Stimulated activated effector memory CD8-positive, alpha-beta T cell treated with anti-CD3 and anti-CD28 coated beads, Interleukin-12 subunit alpha, Interleukin-12 subunit beta, amount 100 ng/mL, for 72 hours (primary cell): ENCODE results near the gene TXNIP.

ENCODE experiments used
- ATAC-seq: fragments of 150-1000 bp; cut with Tn5 transposase; 2 replicates; pipeline ENCODE4 v1.10.0; 2021
- DNase-seq, 2 donors: peaks; one replicate each; pipeline ENCODE4 v3.0.0; 2021 to 2022; ENCODE audit warnings: low spot score in 2 of 2
- H3K27ac Mint-ChIP-seq: one replicate; pipeline ENCODE4 v1.8.0; 2022; ENCODE audit warnings: mild to moderate bottlenecking, mixed read lengths
- H3K36me3 Mint-ChIP-seq: one replicate; pipeline ENCODE4 v1.8.0; 2022; ENCODE audit warnings: mild to moderate bottlenecking, mixed read lengths
- H3K4me1 Mint-ChIP-seq: one replicate; pipeline ENCODE4 v1.8.0; 2022; ENCODE audit warnings: mixed read lengths
- H3K4me3 Mint-ChIP-seq: one replicate; pipeline ENCODE4 v1.8.0; 2022; ENCODE audit warnings: mild to moderate bottlenecking, mixed read lengths
- H3K9me3 Mint-ChIP-seq: one replicate; pipeline ENCODE4 v1.8.0; 2022; ENCODE audit warnings: mixed read lengths

TXNIP gene

DNA sequence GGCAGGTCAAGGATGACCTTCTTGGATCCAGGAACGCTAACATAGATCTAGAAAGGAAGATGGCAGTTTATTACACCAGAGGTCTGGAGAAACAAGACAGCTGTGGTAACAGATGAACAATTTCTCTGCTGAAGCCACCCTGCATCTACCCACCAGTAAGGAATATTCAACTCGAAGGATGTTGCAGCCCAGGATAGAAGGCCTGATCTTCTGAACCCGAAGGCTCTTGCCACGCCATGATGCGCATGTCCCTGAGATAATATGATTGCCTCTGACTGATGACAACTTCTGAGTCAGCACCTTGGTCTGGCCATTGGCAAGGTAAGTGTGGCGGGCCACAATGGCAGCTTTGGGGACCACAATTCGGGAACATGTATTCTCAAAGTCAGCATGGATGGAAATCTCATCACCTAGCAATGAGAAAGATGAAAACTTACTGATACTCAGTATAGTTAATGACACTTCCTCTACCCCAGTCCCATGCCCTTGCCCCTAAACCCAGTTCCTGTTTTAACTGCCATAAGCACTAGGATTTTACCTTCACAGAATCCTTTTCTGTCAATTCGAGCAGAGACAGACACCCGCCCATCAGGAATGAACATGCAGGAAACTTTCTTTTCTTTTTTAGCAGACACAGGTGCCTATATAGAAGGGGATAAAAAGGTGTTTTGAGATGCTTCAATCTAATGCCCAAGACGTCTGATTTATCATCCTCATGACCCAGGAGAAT is 1.8 kb downstream of the TXNIP start:
- Mint-ChIP-seq H3K36me3 (peaks cover 66% of the 10 kb centered on the region), H3K9me3 (no peaks in the 10 kb centered on the region), H3K27ac (peak overlapping the region; percentile 97), H3K4me1 (peaks cover 73% of the 10 kb centered on the region), H3K4me3 (peak overlapping the region; percentile 94)
- DNase-seq (no peak), ATAC-seq (peak; percentile 58)

DNA sequence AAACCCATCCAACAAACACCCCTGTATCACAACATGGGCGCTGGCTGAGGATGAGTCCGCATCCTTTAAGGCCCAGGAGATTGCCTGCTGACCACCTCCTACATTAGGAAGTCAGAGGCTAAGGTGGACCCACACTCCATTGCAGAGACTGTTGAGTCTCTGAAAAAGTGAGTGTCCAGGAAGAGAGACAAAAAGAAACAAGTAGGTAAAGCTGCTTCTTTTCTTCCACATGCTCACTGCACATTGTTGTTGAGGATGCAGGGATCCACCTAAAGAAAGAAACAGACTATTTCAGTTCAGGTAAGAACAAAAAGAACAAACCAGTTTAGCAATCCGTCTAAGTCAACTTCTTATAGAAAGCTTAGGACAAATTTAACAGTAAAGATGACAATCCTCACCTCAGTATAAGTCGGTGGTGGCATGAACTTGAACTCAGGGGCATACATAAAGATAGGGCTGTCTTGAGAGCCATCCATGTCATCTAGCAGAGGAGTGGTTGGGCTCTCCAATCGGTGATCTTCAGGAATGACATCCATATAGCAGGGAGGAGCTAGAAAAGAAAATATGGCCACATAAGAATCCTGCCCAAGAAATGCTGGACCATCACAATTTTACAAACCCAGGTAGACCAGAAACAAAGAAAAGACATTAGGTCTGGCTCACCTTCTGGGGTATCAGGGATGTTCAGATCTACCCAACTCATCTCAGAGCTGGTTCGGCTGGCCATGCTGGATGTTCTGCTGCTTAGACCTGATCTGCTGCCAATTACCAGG is 2.6 kb downstream of the TXNIP start:
- Mint-ChIP-seq H3K4me1 (peaks cover 66% of the 10 kb centered on the region), H3K36me3 (peaks cover 66% of the 10 kb centered on the region), H3K27ac (peak overlapping the region; percentile 97), H3K9me3 (no peaks in the 10 kb centered on the region), H3K4me3 (peak overlapping the region; percentile 94)
- ATAC-seq (no peak), DNase-seq (no peak)

DNA sequence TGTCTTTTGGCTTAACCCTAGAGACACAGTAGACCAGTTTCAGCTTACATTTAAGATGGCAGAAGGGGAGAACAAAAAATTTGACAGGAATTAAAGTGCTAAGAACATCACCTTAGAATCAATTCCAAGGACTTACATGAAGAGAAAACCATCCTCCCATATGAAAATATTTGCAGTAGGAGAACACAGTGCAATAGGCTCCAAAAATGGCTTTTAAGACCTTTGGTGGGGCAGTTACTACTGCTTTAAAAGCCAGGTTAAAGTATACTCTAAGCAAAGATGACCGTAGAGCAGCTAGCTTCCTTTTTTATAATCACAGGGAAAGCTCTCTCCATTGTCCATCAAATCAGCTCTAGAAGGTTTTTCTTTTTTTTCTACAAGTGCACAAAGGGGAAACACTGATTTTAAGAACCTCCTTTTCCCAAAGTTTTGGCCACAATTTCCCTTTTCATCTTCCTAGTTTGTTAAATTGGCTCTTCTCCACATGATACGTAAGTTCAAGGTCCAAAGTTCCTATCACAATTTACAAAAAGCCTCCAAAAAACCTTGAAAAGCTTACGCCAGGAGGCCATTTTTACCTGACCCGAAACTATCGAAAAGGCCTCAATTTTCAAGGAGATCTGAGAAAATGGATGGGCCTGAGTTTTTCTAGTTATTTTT is 3.3 kb downstream of the TXNIP start:
- ATAC-seq (no peak), DNase-seq (no peak)
- peaks cover 3% of the 10 kb centered on the region for H3K9me3 Mint-ChIP-seq
- H3K27ac Mint-ChIP-seq = peak overlapping the region; percentile 97
- H3K4me1 Mint-ChIP-seq = peaks cover 60% of the 10 kb centered on the region
- H3K36me3 Mint-ChIP-seq = peaks cover 66% of the 10 kb centered on the region
- H3K4me3 Mint-ChIP-seq = peak overlapping the region; percentile 94

DNA sequence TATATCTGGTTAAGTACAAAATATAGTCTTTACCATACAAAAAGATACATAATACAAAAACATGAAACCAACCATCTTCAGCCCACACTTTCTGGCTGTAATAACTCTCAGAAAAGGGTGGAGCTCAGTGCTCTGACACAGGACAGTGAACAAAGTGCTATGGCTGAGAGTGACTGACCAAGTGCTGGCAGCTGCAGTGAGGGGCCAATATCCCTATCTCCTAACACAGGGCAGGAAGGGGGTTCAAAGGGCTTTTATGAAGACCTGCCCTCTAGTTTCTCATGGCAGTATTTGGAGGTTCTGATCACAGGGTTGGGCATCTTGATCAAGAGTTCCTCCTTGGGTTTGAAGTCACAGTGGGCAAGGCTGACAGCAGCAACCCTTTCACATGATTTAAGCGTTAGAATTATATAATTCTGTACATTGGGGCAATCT is 3.9 kb downstream of the TXNIP start:
- ATAC-seq (no peak), DNase-seq (no peak)
- peak overlapping the region; percentile 97 for H3K27ac Mint-ChIP-seq
- peaks cover 65% of the 10 kb centered on the region for H3K36me3 Mint-ChIP-seq
- H3K9me3 Mint-ChIP-seq = peaks cover 3% of the 10 kb centered on the region
- H3K4me3 Mint-ChIP-seq = peak overlapping the region; percentile 94
- H3K4me1 Mint-ChIP-seq = peaks cover 59% of the 10 kb centered on the region

DNA sequence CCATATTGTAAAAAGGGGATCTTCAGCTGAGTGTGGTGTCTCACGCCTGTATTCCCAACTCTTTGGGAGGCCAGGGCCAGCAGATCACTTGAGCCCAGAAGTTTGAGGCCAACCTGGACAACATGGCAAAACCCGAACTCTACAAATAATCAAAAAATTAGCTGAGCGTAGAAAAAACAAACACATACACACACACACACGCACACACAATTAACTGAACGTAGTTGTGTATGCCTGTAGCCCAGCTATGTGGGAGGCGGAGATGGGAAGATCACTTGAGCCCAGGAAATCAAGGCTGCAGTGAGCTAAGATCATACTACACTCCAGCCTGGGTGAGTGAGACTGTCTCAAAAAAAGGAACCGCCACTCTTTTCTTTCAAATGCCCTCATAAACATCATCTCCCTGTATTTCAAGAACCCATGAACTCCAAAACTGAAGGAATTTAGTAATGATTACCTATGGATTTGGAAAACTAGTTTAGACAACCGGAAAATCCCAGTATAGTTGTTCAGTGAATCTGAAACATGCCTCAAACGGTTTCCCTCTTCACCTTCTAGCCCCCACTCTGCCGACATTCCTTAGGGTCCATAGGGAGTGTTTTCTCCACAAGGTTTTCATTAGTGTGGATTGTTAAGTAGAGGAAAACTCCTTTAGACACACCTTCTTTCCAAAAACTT is 4.5 kb downstream of the TXNIP start:
- H3K4me3 Mint-ChIP-seq = peak overlapping the region; percentile 94
- H3K9me3 Mint-ChIP-seq = peaks cover 3% of the 10 kb centered on the region
- ATAC-seq (no peak), DNase-seq (no peak)
- peaks cover 56% of the 10 kb centered on the region for H3K4me1 Mint-ChIP-seq
- peak overlapping the region; percentile 97 for H3K27ac Mint-ChIP-seq
- peaks cover 59% of the 10 kb centered on the region for H3K36me3 Mint-ChIP-seq

DNA sequence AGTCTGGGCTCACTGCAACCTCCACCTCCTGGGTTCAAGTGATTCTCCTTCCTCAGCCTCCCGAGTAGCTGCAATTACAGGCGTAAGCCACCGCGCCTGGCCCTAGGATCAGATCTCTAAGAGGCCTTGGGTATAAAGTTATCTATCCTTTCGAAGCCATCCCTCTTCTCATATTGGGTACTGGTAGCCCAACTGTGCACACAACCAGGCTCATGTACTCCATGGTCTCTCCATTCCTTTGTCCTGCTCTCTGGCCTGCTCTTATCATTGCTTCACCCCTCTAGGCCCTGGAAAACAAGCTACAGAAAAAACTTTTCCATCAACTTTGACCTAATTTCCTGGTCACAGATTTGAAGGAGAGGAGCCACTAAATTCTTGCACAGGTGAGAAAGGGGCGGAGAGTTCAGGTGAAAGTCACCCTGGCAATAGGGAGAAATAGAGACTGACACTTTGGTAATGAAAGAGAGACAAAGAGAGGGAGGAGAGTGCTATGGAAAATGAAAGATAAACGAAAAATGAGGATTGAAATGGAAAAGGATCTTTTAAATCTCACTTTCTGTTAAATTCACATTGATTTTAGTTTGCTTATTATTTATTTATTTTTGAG is 6.0 kb downstream of the TXNIP start:
- peak overlapping the region; percentile 7 for H3K27ac Mint-ChIP-seq
- H3K4me3 Mint-ChIP-seq = no peak overlapping the region
- no peak for DNase-seq
- no peak for ATAC-seq
- peaks cover 3% of the 10 kb centered on the region for H3K9me3 Mint-ChIP-seq
- peaks cover 59% of the 10 kb centered on the region for H3K4me1 Mint-ChIP-seq
- H3K36me3 Mint-ChIP-seq = peaks cover 44% of the 10 kb centered on the region

DNA sequence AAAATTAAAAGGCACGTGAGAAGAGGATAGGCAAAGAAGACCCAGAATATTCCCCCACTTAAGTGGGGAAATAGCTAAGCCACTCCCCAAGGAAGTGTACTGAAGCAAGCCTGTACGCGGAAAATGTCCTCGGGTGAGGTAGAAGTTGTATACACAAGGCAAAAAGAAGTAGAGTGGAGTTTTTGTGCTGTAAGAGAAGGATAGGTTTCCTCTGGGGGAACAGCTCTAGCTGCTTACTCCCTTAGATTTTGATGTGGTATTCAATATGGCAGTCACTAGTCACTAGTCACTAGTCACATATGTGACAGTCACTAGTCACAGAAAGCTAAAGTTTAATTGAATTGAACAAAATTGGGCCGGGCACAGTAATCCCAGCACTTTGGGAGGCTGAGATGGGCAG is 7.6 kb downstream of the TXNIP start:
- Mint-ChIP-seq H3K4me1 (peaks cover 62% of the 10 kb centered on the region), H3K27ac (peak overlapping the region; percentile 71), H3K4me3 (no peak overlapping the region), H3K36me3 (peaks cover 28% of the 10 kb centered on the region), H3K9me3 (peaks cover 3% of the 10 kb centered on the region)
- DNase-seq (no peak), ATAC-seq (no peak)

DNA sequence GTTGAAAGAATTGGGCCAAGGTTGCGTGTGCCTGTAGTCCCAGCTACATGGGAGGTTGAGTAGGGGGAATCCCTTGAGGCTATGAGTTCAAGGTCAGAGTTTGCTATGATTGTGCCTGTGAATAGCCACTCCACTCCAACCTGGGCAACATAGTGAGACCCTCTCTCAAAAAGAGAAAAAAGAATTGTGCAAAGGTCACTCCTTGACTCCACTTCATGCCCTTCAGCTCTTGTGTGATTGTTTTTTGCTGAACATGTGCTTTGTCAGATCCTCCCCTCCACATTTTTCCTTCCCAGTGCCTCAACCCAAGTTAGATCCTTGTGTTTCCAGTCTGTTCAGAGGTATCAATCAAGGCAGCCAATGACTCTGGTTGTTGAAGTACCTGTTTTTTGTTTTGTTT is 8.5 kb downstream of the TXNIP start:
- peaks cover 3% of the 10 kb centered on the region for H3K9me3 Mint-ChIP-seq
- no peak for DNase-seq
- no peak overlapping the region for H3K4me3 Mint-ChIP-seq
- H3K4me1 Mint-ChIP-seq = peaks cover 62% of the 10 kb centered on the region
- no peak for ATAC-seq
- peaks cover 20% of the 10 kb centered on the region for H3K36me3 Mint-ChIP-seq
- H3K27ac Mint-ChIP-seq = peak overlapping the region; percentile 71

DNA sequence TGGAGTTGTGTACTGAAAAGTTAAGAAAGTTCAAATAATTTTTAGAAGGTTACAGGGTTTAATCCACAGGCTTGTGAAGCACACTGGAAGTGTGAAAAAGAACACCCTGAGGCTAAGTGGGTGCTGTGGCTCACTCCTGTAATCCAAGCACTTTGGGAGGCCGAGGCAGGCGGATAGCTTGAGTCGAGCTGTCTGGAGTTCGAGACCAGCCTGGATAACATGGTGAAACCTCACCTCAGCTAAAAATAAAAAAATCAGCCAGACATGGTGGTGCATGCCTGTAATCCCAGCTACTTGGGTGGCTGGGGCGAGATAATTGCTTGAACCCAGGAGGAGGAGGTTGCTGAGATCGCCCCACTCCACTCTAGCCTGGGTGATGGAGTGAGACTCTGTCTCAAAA is 9.8 kb downstream of the TXNIP start:
- Mint-ChIP-seq H3K27ac (no peak overlapping the region), H3K4me1 (peaks cover 62% of the 10 kb centered on the region), H3K4me3 (no peak overlapping the region), H3K9me3 (peaks cover 3% of the 10 kb centered on the region), H3K36me3 (peaks cover 6% of the 10 kb centered on the region)
- ATAC-seq (no peak), DNase-seq (no peak)

DNA sequence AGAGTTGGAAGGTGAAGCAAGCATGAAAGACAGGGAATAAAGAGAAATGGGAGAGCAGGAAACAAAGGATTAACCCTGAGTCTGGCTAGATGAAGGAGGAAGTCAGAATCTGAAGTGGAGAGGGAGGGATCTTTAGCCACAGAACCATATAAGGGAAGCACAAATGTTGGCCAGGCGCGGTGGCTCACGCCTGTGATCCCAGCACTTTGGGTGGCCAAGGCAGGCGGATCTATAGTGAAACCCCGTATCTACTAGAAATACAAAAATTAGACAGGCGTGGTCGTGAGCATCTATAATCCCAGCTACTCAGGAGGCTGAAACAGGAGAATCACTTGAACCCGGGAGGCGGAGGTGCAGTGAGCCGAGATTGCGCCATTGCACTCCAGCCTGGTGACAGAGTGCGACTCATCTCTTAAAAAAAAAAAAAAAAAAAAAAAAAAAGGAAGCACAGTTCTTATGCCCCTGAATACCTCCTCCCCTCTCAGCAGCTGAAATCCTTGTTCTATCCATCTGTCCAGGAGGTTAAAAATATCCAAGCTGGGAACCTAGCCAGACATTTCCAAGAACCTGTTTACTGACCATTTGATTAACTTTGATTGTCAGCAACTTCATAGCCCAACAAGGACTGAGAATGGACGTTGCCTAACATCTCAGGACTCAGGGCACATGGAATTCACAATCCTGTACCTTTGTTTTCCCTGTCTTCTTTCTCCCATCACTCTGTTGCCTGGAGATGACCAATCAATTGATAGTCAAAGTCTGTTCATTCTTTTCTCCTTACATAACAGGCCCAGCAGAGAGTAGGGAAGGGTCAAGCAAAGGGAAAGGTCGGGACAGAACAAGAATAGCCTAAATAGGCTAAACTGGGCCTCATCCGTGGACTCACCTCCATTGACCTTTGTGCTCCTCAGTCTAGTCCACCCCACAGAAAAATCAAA is 10.6 kb downstream of the TXNIP start:
- peaks cover 3% of the 10 kb centered on the region for H3K9me3 Mint-ChIP-seq
- H3K4me3 Mint-ChIP-seq = peak overlapping the region; percentile 49
- peaks cover 61% of the 10 kb centered on the region for H3K4me1 Mint-ChIP-seq
- H3K36me3 Mint-ChIP-seq = no peaks in the 10 kb centered on the region
- ATAC-seq (no peak), DNase-seq (no peak)
- no peak overlapping the region for H3K27ac Mint-ChIP-seq

DNA sequence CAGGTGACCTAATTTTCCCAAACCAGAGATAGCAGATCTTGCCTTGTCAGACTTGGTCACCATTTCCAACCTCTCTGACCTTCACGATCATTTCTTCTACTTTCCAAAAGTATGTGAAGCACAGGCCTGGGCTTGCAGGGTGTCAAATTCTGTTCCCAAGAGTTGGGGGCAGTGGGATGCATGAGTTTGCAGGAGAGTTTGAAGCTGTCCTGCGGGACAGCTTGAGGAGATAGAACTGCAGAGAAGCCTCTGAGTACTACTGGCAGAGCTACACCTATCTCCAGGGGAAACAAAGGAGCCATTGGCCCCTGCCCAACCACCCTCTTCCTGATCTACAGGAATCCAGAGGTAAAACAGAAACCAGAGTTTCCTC is 11.3 kb downstream of the TXNIP start:
- no peak for DNase-seq
- peaks cover 61% of the 10 kb centered on the region for H3K4me1 Mint-ChIP-seq
- no peaks in the 10 kb centered on the region for H3K36me3 Mint-ChIP-seq
- H3K9me3 Mint-ChIP-seq = peaks cover 3% of the 10 kb centered on the region
- H3K4me3 Mint-ChIP-seq = peak overlapping the region; percentile 49
- no peak for ATAC-seq
- H3K27ac Mint-ChIP-seq = no peak overlapping the region

DNA sequence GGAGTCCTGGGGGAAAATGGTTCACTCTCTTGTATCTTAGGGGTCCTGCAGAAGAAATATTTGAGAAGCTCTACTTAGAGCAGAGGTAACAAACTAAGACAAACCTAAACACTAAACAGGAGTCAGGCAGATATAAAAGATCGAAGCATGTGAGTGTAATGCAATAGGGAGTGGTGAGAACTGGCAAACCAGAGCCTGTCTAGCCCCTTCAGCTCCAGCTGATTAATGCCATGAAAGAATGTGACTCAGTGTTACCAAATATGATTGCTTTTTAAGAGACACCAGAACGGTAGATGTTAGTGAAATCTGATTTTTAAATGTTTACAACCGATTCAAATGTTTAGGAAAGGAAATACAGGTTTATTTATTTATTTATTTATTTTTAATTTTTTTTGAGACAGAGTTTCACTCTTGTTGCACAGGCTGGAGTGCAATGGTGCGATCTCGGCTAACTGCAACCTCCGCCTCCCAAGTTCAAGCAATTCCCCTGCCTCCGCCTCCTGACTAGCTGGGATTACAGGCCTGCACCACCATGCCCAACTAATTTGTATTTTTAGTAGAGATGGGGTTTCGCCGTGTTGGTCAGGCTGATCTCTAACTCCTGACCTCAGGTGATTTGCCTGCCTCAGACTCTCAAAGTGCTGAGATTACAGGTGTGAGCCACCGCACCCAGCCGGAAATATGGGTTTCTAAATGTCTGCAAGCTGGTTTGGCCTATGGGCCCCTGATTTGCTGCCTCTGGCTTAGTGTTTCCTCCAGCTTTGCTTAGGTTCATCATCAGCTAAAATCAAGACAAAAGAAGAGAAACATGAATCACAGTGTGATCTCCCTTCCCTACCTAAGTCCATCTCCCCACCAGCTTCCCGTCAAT is 12.2 kb downstream of the TXNIP start:
- peaks cover 3% of the 10 kb centered on the region for H3K9me3 Mint-ChIP-seq
- H3K36me3 Mint-ChIP-seq = no peaks in the 10 kb centered on the region
- H3K4me1 Mint-ChIP-seq = peaks cover 61% of the 10 kb centered on the region
- ATAC-seq (peak; percentile 52), DNase-seq (no peak)
- H3K27ac Mint-ChIP-seq = no peak overlapping the region
- H3K4me3 Mint-ChIP-seq = peak overlapping the region; percentile 49

DNA sequence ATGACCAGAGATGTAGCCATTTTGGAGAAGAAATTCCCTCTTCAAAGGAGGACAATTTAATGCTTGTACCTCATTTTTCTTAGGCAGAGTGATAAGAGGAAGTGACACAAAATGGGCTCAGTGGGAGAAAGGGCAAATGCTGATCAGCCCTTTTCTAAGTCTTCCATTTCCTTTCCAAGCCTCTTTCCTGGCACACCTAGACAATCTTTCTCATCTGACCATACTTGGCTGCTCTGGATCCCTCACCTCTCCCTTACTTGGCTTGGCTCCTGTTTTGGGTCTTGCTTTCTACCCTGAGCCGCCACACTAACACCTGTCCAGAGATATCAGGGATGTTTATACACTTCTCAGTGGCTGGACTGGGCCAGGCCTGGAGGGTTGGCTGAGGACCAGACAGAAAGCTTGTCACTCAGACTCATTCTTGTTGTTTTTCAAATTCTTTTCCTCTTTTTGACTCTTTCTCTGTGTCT is 13.1 kb downstream of the TXNIP start:
- peaks cover 61% of the 10 kb centered on the region for H3K4me1 Mint-ChIP-seq
- no peak for ATAC-seq

More for the DNA sequence above, 13.1 kb downstream of the TXNIP start:
- Mint-ChIP-seq H3K36me3 (no peaks in the 10 kb centered on the region), H3K9me3 (no peaks in the 10 kb centered on the region), H3K27ac (no peak overlapping the region), H3K4me3 (no peak overlapping the region)
- DNase-seq = no peak
